NAMALWA (cell line): ENCODE results near the gene DYRK2.

ENCODE experiments used
- DNase-seq: peaks from one replicate; pipeline ENCODE4 v3.0.0-alpha.2; 2015; ENCODE audit warnings: low spot score

The DYRK2 gene

GRCh38 chr12:67648521-67649260 lies at the start of gene DYRK2:
Gene DYRK2, plus strand, starts transcription at chr12:67648745. Its CDS starts 389 bp downstream, at chr12:67649134.
- DNase-seq = peak; percentile 78

- DNase-seq = no peak
These were observed 48.9 kb upstream of the DYRK2 start for GRCh38 chr12:67599691-67600090.

DNA sequence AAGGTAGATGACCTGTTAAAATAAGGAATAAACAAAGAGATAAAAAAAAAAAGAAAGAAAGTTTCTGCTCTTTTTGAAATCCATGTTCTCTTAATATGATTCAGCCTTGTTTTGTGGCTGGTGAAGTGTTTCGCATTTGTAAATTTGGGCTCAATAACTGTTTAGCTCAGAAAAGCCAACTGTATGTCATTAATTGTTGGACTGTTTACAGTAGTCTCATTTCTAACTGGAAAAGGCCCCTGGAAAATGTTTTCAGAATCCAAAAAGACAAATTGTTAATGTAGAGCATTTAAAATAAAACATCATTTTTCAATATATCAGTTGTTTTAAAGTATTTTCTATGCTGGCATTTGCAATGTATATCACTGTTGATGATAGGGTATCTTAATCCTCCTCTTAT lies 47.4 kb upstream of the DYRK2 start:
- DNase-seq = no peak

DNA sequence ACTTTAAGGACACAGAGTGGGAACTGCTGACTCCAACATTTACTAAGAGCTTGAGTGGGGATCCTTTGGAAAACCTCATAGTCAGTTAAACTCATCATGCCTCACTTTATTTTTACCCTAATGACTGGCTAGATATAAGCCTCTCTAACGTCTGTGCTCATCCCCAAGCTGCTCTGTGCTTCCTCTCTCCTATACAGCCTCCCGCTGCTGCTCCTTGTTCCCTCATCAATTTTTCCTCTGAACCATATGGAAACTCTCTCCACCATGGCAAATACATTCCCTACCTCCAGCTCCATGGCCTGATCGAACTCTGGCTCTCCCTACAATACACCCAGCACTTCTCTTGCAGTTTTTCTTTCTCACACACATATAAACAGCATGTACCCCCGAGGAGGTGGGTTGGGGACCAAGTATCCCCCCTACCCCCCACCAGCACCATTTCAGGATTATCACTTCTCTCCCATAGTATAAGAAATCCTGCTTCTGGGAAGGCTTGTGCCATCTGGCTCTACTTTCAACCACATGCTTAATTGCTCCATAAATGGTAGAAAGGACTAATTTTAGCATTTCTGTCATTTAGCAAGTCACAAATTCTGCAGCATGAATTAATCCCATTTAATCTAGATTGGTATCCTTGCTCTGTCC lies 39.2 kb upstream of the DYRK2 start:
- no peak for DNase-seq

DNA sequence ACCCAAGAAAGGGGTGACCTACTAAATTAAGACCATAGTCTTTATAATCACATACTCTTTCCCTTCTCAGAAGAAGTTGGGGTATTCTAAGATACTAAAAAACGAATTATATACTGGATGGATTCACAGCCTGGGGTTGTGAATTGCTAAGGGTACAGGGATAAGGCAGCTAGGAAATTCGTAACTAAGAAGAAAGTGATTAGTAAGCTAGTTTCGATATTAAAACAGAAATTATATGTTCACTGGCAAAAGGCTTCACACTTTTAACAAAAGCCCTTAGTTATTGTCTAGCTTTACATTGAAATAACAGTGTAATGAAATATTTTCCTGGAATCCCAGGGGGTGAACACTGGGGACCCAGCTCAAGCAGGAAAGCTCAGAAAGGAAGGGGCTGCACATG lies 35.5 kb upstream of the DYRK2 start:
- no peak for DNase-seq

GRCh38 chr12:67617629-67618028 lies 30.9 kb upstream of the DYRK2 start:
- DNase-seq = no peak

GRCh38 chr12:67618303-67618702 lies 30.2 kb upstream of the DYRK2 start:
- no peak for DNase-seq

GRCh38 chr12:67621112-67621511 lies 27.4 kb upstream of the DYRK2 start:
- DNase-seq = no peak

DNA sequence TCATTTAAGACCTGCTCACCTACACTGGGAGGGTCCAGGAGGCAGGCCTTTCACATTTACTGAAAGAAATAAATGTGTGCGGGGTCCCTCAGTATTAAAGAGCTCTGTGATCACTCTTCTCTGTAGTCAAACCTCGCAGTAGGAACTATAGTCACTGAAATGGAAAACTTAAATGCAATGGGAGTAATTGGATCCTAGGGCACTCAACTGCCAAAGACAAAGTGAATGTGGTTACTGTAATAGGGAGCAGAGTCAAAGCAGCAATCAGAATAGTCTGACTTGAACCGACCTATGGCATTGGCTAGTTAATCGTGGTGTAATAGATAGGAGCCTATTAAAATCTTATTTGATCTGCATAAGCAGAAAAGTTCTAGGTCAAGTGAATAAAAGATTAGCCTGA lies 26.6 kb upstream of the DYRK2 start:
- no peak for DNase-seq

- DNase-seq = no peak
These were observed 25.3 kb upstream of the DYRK2 start for GRCh38 chr12:67623259-67623658.

GRCh38 chr12:67624355-67624754 lies 24.2 kb upstream of the DYRK2 start:
- DNase-seq = no peak

- DNase-seq = no peak
These were observed 23.5 kb upstream of the DYRK2 start for GRCh38 chr12:67625004-67625403.

DNA sequence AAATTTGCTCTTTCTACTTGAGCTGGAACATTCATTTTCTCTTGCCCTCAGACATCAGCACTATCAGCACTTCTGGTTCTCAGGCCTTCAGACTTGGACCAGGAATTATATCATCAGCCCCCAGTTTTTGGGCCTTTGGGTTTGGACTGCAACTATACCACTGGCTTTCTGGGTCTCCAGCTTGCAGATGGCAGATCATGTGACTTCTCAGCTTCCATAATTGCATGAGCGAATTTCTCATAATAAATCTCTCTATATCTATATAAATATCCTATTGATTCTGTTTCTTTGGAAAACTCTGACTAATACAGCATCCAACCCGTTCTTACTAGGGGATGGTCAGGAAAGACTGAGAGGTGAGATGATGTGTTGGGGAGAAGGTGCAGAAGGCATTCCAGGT lies 22.4 kb upstream of the DYRK2 start:
- DNase-seq = no peak

DNA sequence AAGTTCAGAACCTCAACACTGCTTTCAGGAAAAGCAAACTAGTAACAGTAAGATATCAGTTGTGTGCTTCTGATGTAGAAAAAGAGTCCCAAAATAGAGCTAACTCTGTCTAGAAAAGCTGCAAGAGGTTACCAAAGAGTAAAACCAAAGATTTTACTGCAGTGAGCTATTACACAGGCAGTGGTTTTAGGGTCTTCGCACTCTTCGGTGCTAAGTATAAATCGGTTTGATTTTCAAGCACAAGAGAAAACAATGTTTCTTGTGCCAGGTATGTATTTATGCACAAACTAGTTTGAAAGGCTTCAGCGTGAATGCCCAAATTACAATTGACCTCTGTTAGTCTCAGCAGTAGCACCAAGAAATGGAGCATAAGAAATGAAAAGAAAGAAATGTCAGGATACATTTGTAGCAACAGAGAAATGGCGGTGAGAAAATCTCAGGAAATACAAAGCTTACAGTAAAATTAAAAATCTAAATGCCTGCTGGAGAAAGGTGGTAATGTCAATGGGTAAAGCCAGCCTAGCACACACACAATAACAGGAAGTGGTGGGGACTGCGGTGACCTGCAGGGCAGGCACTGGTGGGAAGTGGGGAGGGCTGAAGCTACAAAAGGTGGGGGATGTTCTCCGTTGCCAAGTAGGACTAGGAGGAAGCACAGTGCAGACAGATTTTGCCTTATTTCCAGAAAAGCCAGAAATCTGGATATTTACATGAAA lies 18.0 kb upstream of the DYRK2 start:
- peak; percentile 88 for DNase-seq

DNA sequence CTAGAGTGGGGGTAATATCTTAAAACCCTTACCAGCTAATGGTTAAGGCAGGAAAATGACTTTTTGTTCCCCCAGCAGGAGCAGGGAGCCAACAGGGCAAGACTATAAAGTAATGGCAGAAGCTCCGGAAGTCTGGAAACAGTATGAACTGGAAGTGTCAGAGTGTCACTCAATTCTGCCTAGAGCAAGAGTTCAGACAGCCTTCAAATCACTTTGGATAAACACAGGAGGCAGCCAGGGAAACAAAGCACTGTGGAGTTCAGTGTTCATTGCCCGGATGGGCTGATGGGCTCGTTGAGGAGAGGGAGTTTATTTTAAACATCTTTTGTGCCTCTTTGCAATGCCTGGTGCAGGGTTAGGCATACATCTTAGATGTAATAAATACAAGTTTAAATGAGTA lies 16.5 kb upstream of the DYRK2 start:
- no peak for DNase-seq

DNA sequence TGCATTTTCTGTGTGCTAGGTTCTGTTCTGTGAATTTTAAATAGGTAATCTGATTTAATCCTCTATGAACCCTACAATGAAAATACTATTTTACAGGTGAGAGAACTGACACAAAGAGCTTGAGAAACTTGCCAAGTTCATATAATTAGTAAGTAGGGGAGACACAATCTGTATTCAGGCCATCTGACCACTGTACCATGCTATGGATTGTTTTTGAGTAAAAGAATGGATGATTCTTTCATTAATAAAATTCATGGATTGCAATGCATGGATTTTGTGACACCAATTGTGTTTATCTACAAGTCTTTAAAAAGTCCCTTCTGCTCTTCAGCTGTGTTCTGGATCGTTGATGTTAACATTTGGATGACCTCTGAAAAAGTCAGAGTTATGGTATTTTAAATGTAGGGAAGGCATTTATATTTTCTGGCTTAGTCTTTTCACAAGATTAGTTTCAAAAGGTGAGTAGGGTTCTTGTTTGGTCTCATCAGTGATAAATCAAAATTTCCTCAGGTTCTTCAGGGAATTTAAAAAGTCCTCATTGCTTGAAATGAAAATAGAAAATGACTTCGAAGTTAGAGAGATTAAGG lies 15.4 kb upstream of the DYRK2 start:
- DNase-seq = no peak

DNA sequence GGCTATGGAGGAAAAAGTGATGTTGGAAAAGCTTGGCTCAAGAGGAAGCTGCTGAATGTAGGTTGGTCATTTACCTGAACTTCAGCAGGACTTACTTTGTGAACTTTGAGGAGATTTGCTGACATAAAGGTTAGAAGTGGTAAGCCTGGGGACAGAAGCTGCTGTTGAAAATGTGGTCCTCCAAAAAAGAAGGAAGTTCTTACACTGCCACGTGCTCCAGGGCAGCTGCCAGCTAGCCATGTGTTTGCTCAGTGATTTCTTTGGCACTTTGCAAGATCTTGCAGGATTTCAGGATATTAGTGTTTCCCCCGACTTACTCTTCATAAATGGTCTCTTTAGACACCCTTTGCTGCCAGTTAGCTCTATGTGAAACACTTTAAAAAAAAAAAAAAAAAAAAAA lies 14.8 kb upstream of the DYRK2 start:
- DNase-seq = peak; percentile 16

DNA sequence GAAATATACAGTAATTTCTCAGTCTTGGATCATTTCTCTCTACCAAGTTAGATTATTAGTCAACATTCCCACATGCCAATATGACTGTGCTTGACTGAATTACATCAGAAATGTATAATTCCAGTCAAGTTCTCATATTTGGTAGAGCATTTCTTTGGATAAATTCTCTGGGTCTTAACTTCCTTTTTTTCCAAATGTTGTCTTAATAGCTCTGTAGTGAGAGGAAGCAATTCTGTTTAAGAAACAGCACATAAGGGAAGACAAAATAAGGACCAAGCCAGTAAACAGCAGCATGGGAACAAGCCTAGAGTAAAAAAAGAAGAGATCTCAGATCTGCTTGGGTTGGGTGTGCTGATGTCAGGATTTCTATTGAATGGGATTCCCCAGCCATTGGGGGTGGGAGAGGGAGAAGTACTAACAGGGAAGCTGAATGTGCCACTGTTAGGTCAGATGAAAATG lies 14.2 kb upstream of the DYRK2 start:
- DNase-seq = no peak

GRCh38 chr12:67637718-67638117 lies 10.8 kb upstream of the DYRK2 start:
- no peak for DNase-seq

- no peak for DNase-seq
These were observed 9.9 kb upstream of the DYRK2 start for GRCh38 chr12:67638694-67639093.

- DNase-seq = no peak
These were observed 7.7 kb upstream of the DYRK2 start for GRCh38 chr12:67640863-67641262.

DNA sequence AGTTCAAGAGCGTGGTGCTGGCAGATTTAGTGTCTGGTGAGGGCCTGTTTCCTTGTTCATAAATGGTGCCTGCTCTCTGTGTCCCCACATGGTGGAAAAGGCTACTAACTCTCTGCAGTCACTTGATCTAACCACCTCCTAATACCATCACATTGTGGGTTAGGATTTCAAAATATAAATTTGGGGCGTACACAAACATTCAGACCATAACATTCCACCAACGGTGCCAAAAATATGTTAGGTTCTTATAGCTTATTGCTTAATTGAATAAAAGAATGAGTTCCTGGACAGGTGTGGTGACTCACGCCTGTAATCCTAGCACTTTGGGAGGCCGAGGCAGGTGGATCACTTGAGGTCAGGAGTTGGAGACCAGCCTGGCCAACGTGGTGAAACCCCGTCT lies 3.4 kb upstream of the DYRK2 start:
- DNase-seq = no peak

DNA sequence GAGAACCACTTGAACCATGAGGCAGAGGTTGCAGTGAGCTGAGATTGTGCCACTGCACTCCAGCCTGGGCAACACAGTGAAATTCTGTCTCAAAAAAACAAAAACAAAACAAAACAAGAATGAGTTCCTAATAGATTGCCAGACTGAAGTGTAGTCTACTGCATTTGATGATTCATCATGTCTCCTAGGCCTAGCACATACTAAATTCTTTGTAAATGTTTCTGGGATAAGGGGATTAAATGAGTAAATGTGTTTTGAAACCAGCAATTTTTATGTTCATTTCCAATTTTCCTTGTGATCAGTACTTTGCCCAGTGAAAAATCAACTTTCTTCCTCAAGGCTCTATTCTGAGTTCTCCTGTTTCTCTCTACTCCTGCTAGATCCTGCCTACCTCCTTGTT lies 2.9 kb upstream of the DYRK2 start:
- no peak for DNase-seq
